ENCODE results near the gene FGF3. TPM values are rescaled to one million over a fixed set of nuclear protein-coding genes. Genes with fewer than 3 reads are reported as not detected.

The FGF3 gene
- total RNA-seq, 1 donor = not detected

Other genes starting within 250 kb of the FGF3 start
- 344 and 770 TPM in 2 replicates for gene CCND1, start 178.3 kb downstream of the FGF3 start, total RNA-seq (ENCODE audit: low replicate concordance)
- 16.4 and 35.2 TPM in 2 replicates for gene LTO1, start 144.1 kb downstream of the FGF3 start, total RNA-seq (ENCODE audit: low replicate concordance)
- not detected in 2 replicates for gene FGF19, start 115.4 kb downstream of the FGF3 start, total RNA-seq (ENCODE audit: low replicate concordance)
- 0.08 TPM in 1 of 2 replicates, not detected in the other for gene FGF4, start 44.1 kb downstream of the FGF3 start, total RNA-seq (ENCODE audit: low replicate concordance)